Esophagus squamous epithelium (tissue), 4 donors: ENCODE results near the gene IGFBP6.

Experiments
- POLR2A ChIP-seq, 4 donors: fragments of 450-650 bp; IDR thresholded peaks; one replicate each; pipeline ENCODE4 v1.6.1; 2017; ENCODE audit warnings: antibody characterized with exemption in 4 of 4, mild to moderate bottlenecking in 4 of 4, moderate library complexity in 3 of 4
- TF ChIP-seq, protein P1 (sequence below), 6 experiments: fragments of 450-650 bp in 4 of 6; fragments of 200-600 bp in 2 of 6; sonication (generic) in 2 of 6; IDR thresholded peaks; one replicate each; pipeline ENCODE4 v1.5.1; 2016 to 2019; ENCODE audit warnings: antibody characterized with exemption in 6 of 6, mild to moderate bottlenecking in 4 of 6, moderate library complexity in 4 of 6

DNA sequence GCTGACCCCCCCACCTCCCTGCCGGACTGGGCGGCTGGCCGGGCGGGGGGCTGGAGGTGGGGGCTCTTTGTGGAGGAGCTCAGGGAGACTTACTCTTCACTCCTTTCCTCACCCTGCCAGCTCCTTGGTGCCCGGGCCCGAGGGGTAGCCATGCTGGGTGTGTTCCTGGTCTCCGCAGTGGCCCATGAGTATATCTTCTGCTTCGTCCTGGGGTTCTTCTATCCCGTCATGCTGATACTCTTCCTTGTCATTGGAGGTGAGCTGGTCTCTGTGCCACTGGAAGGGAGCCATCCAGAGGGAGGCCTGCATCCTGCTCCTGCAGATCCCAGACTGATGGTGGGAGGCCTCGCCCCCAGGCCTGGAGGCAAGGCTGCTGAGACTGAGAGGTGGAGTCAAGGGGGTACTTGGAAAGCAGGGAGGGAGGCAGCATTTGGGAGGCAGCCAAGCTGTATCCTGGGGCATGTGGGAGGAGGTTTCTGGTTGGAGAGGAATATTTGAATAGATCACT, 25.5 kb downstream of the IGFBP6 start:
- TF ChIP-seq, protein P1, sequence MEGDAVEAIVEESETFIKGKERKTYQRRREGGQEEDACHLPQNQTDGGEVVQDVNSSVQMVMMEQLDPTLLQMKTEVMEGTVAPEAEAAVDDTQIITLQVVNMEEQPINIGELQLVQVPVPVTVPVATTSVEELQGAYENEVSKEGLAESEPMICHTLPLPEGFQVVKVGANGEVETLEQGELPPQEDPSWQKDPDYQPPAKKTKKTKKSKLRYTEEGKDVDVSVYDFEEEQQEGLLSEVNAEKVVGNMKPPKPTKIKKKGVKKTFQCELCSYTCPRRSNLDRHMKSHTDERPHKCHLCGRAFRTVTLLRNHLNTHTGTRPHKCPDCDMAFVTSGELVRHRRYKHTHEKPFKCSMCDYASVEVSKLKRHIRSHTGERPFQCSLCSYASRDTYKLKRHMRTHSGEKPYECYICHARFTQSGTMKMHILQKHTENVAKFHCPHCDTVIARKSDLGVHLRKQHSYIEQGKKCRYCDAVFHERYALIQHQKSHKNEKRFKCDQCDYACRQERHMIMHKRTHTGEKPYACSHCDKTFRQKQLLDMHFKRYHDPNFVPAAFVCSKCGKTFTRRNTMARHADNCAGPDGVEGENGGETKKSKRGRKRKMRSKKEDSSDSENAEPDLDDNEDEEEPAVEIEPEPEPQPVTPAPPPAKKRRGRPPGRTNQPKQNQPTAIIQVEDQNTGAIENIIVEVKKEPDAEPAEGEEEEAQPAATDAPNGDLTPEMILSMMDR (IDR thresholded peaks at IDR 0.05) = no peak
- TF ChIP-seq POLR2A (IDR thresholded peaks at IDR 0.05) = no peak
